DMS53 (cell line): ENCODE measurements around the gene KIF9.
"Not testable (repeated sequence)": the region's sequence is repeated elsewhere in the genome, so short reads cannot be mapped to it uniquely, and the experiment has no call there.

Experiments
- DNase-seq: peaks from one replicate; lab custom pipeline; 2025; lab: John Stamatoyannopoulos, UW

The KIF9 gene

GRCh38 chr3:47293822-47294221 lies 11.2 kb upstream of the KIF9 start:
- DNase-seq = no peak

- not testable (repeated sequence) for DNase-seq
These were observed 9.3 kb upstream of the KIF9 start for GRCh38 chr3:47291754-47292420.

DNA sequence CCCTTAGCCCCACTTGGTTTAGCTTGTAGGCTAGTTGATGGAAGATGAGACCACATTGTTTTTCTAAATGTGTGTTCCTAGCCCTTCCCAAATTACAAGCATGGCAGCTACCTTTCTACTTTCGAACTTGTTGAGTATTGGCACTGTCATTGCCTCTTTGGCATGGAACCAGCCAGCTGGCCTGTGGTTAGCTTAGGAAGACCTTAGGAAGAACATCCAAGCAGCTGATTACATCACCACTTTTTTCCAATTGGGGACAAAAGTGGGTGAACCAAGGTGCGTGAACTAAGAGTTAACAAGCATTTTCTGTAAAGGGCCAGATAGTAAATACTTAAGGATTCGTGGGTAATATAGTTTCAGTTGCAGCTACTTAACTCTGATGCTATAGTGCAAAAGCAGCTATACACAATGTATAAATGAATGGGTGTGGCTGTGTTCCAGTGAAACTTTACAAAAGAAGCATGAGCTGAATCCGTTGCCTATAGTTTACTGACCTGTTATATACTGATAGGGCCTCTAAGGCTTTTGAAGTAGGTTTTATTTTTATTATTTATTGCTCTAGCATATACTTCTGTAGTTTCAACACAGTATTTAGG lies 8.7 kb upstream of the KIF9 start:
- DNase-seq = no peak

DNA sequence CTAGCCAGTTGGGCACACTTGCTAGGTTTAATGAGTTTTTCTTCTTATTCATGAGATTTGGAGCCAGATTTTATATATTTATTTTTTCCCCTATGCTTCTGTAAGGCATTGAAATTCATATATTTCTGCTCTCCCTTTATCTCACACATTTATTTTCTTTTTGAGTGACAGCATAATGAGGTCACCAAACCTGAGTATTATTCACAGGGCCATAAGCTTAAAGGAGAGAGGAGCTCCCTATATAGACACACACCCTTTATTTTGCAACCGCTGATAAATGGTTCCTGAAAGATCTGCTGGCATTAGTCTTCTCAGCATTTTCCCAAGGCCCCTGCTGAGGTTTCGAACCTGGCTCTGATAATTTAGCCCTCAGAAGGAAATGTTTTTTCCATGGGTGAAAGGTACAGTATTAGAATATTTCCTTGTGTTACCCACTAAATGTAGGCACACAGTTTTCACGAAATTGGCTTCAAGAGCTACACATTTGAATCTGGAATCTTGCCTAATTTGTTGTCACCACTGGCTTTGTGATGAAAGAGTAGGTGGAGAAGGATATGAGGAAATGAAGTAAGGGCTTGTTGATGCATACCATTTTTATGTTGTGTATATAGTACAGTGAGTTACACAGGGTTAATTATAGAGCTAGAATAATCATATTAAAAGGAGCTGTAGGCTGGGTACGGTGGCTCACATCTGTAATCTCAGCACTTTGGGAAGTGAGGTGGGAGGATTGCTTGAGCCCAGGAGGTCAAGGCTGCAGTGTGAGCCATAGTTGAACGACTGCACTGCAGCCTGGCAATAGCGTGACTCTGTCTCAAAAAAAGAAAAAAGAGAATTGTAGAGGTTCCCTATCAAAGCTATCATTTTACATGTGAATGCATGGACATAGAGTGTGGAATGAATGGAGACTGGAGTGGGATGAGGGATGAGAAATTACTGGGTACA lies 6.6 kb upstream of the KIF9 start:
- DNase-seq = no peak

DNA sequence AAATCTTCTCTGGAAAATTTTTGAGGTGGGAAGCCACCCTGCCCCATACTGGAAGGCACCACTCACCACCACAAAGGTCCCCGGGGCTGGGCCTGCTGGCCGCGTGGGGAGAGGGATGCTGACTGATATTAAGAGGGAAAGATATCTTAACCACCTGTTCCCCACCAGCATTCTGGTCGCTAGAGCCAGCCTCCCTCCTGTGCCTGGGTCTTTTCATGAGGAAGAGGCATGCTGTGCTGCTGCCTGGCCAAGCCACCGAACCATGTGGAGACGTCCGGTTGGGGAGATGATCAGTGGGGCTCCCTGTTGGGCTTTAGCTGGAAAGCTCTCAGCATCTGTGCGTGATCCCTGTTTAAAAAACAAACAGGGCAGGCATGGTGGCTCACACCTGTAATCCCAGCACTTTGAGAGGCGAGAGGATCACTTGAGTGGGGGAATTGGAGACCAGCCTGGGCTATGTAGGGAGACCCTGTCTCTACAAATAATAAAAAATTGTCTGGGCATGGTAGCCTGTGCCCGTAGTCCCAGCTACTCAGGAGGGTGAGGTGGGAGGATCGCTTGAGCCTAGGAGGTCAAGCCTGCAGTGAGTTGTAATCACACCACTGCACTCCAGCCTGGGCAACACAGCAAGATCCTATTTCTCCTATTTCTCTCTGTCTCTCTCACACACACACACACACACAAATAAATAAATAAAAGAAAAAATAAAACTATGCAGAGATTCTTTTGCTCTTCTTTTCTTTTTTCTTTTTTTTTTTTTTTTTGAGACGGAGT lies 1.2 kb upstream of the KIF9 start:
- peak; percentile 12 for DNase-seq

GRCh38 chr3:47283193-47283537 lies 566 bp upstream of the KIF9 start:
- peak; percentile 29 for DNase-seq

DNA sequence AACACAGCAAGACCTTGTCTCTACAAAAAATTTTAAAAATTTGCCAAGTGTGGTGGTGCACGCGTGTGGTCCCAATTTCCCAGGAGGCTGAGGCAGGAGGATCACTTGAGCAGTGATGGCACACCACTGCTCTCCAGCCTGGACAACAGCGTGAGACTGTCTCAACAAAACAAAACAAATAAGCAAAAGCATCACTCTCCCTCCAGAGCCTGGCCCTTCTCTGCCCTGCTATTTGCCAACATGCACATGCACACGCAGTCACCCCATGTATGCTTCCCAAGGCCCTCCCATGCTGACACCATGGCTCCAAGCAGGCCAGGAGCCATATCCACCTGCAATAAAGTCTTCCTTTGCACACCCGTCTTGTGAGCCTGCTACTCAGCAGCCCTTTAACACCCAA lies 2.1 kb downstream of the KIF9 start:
- no peak for DNase-seq

GRCh38 chr3:47276558-47276957 lies 6.0 kb downstream of the KIF9 start:
- DNase-seq = no peak

DNA sequence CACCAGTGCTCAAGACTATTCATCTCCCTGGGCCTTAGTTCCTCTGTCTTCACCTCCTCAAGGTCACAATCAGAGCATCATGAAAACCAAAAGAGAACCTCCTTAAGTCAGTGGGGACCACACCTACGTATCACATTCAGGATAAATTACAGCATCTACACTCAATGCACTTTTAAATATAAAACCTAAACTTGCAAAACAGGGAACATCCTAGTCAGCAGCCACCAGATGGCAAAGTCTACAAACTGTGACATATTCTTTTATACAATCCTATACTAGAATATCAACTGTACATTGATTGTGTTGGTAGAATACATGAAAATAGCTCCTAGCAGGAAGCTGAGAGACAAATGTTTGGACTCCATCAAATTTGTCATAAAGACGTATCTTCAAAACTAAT lies 7.9 kb downstream of the KIF9 start:
- no peak for DNase-seq

GRCh38 chr3:47273564-47273963 lies 9.0 kb downstream of the KIF9 start:
- DNase-seq = no peak

DNA sequence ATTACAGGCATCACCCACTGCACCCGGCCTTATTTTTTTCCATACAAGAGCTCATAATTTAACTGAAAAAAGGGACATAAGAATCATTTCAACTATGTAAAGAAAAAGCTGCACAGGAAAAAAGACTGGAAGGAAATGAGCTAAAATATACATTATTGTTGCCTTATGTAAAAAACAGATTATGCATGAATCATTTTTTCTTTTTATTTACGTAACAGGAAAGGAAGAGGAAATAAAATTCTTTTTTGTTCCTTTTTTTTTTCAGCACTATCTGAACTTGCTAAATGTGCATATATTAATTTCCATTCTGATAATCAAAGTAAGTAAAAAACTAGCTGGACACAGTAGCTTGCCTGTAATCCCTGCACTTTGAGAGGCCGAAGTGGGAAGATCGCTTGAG lies 12.1 kb downstream of the KIF9 start:
- no peak for DNase-seq

- no peak for DNase-seq
These were observed 15.1 kb downstream of the KIF9 start for GRCh38 chr3:47267490-47267824.

DNA sequence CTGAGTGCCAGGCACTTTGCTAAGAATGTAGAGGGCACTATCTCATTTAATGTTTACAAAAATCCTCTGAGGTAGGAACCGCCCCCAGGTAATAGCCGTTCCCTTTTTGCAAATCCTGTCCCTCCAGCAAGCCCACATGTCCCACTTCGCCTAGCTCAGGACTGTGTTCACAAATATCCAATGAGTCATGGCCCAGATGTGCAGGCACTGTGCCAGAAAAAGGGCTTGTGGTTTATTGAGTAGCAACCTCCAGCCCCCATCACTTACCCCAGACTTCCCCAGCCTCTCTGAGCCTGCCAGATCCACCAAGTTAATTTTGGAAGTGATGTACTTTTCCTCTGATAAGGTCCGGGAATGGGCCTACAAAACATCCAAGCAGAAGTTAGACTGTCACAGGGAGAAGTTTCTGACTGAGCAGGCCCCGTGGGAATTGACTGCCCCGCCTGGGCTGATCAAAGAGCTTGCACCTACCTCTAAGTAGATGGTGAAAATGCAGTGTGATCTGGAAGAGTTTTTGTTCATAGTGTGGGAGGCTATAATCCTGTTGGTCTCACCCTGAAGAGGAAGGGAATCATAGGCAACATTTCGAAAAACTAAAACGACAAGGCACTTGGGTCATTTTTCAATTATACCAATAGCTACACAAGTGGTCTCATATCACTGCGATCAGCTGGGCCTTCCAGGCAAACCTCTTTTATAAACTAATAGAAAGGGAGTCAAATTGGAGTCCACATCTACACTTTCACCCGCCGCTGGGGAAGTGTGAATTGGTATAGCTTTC lies 15.7 kb downstream of the KIF9 start:
- DNase-seq = peak; percentile 25

DNA sequence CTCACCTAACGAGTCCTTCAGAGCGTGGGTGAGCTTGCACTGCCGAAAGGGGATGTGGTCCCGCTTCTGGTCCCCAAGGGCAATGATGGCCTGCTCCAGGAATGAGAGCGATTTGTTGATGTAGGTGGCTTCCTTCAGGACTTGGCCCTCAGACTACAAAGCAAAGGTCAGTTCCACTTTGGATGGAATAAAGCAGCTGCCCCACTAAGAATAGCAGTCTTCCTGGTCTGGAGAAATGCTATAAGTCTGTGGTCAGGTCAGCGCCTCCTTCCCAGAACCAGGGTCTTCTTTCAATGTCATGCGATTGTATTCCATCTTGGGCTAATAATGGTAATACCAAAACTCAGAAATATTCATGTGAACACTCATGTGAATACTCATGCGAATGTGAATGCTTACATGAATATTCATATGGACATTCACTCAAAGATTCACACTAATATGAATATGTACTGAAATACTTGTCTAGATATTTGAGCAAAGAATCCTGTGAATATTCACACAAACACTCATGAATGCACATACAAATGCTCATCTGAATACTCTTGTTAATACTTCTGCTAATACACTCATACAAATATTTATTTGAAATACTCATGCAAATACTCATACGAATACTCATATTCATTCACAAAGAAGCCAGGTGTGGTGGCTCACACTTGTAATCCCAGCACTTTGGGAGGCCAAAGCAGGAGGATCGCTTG lies 16.7 kb downstream of the KIF9 start:
- DNase-seq = no peak

DNA sequence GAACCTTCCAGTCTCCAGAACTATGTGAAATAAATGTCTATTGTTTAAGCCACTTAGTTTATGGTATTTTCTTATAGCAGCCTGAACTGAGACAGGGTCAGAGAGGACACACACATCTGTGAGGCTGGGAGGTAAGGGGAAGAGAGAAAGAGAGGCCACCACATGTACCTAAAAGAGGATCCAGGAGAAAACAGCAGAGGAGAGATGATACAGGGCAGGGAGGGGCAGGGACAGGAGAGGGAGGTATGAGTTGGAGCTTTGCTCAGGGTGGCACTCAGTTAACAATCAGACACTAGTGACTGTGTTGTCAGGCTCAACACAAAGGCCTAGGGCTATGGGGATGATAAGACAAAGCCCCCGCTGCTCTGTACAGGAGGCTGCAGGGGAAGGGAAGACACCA lies 17.6 kb downstream of the KIF9 start:
- DNase-seq = no peak

GRCh38 chr3:47261301-47261700 lies 21.3 kb downstream of the KIF9 start:
- DNase-seq = no peak

DNA sequence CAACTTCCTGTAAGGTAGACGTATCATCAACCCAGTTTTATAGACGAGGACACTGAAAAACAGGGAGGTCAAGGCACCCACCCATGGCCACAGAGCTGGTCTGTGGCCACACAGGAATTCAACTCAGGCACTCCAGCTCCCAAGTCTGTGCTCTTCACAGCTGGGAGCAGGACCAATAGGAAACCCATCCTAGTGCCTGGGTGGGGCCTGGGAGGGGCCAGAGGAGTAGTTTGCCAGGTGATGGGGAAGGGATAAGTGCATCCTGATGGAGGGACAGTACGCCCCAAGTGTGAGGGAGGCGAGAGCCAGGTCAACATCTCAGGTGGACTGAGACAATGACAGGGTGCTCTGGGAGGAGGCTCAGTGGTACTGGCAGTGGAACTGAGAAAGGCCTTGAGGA lies 22.0 kb downstream of the KIF9 start:
- DNase-seq = no peak

DNA sequence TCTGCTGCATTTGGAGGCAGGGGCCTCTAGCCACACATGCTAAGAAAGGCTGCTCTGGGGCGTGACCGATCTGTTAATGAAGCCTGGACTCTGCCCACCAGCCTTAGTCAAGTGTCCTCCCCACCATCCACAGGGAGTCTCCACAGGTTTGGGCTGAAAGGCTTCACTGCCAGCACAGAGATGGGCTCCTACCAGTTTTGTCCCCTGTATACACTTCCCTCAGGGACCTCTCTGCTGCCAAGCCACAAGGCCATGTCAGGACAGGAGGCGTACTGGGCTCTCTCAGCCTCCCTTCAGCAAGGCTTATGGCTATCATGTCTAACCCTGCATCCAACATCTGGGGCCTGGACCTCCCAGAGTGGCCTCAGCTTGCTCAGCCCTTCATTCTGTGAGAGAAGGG lies 23.5 kb downstream of the KIF9 start:
- DNase-seq = no peak

DNA sequence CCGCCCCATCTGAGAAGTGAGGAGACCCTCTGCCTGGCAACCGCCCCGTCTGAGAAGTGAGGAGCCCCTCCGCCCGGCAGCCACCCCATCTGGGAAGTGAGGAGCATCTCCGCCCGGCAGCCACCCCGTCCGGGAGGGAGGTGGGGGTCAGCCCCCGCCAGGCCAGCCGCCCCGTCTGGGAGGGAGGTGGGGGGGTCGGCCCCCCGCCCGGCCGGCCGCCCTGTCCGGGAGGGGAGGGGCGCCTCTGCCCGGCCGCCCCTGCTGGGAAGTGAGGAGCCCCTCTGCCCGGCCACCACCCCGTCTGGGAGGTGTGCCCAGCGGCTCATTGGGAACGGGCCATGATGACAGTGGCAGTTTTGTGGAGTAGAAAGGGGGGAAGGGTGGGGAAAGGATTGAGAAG lies 26.3 kb downstream of the KIF9 start:
- not testable (repeated sequence) for DNase-seq

DNA sequence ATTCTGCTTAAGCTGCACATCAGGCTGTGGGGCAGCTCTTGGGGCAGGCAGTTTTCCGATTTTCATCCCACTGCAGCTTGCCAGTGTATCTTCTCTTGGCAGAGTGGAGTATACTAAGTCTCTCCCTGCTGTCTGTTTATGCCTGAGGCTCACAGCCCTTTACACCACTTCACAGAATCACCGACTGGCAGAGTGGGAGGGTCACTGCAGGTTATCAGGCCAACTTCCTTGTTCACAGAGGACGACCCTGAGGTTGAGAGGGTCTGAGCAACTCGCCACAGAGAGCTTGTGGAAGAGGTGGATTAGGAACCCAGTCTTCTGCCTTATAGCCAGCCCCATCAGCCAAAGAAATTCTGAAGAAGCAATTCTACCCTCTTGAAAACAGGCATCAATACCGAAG lies 30.9 kb downstream of the KIF9 start:
- DNase-seq = no peak

- DNase-seq = not testable (repeated sequence)
These were observed 31.5 kb downstream of the KIF9 start for GRCh38 chr3:47251085-47251484.
